Stimulated activated CD4-positive, alpha-beta T cell treated with anti-CD3 and anti-CD28 coated beads, Interleukin-2, amount 100 ng/mL, for 4 hours (primary cell): Measurements from ENCODE around the gene FARP2.

Source experiments
- DNase-seq: peaks from one replicate; pipeline ENCODE4 v3.0.0-alpha.2; 2020; ENCODE audit warnings: low read depth

Gene FARP2

GRCh38 chr2:241532733-241533601 is 176.9 kb downstream of the FARP2 start:
- DNase-seq: no peak

GRCh38 chr2:241534293-241534692 is 178.2 kb downstream of the FARP2 start:
- no peak for DNase-seq

GRCh38 chr2:241534701-241535375 is 178.8 kb downstream of the FARP2 start:
- no peak for DNase-seq

- no peak for DNase-seq
Observed at GRCh38 chr2:241535871-241536655, 180.0 kb downstream of the FARP2 start.

- no peak for DNase-seq
Observed at GRCh38 chr2:241538838-241539615, 182.9 kb downstream of the FARP2 start.

GRCh38 chr2:241539616-241540374 is 183.7 kb downstream of the FARP2 start:
- no peak for DNase-seq

- DNase-seq: no peak
Observed at GRCh38 chr2:241540401-241540770, 184.3 kb downstream of the FARP2 start.

- peak; percentile 25 for DNase-seq
Observed at GRCh38 chr2:241540771-241541561, 184.9 kb downstream of the FARP2 start.

GRCh38 chr2:241541564-241542277 is 185.6 kb downstream of the FARP2 start:
- DNase-seq: no peak

GRCh38 chr2:241542278-241542605 is 186.2 kb downstream of the FARP2 start:
- no peak for DNase-seq
